Caco-2 (cell line): ENCODE results near the gene PLCD4. TPM values are rescaled to one million over a fixed set of nuclear protein-coding genes. Genes with fewer than 3 reads are reported as not detected.

Experiments used
- BruUV-seq: library from RNA; stranded (reverse); fragments of 400-500 nt; replicated peaks from 2 replicates; lab custom pipeline; 2021; lab: Mats Ljungman, UMichigan
- CTCF ChIA-PET: fragments of 300-600 bp; sonication (Branson Sonifier 250); formaldehyde crosslinking; loops from one replicate; lab custom pipeline; 2022; ENCODE audit warnings: antibody characterized with exemption; lab: Charles Lee
- POLR2A ChIA-PET: fragments of 300-600 bp; sonication (Branson Sonifier 250); formaldehyde crosslinking; loops from one replicate; lab custom pipeline; 2022; ENCODE audit warnings: antibody characterized with exemption; lab: Charles Lee
- DNase-seq, 2 experiments: peaks; one replicate each; pipeline versions ENCODE4 v3.0.0 to v3.0.0-alpha.2; 2020 to 2022
- H3K27me3 ChIP-seq: replicated peaks from 2 replicates; pipeline ENCODE4 v1.6.0; 2011; ENCODE audit warnings: low read length; ENCODE audit not compliant: control insufficient read depth, insufficient read depth
- H3K36me3 ChIP-seq: 2 replicates; pipeline ENCODE4 v1.5.1; 2011; ENCODE audit warnings: low read length; ENCODE audit not compliant: control insufficient read depth, insufficient read depth
- H3K4me1 ChIP-seq: fragments of 250-450 bp; sonication (Bioruptor Pico); 2 replicates; pipeline ENCODE4 v1.5.1; 2020; ENCODE audit warnings: mild to moderate bottlenecking
- H3K4me3 ChIP-seq: 2 replicates; pipeline ENCODE4 v1.5.1; 2011; ENCODE audit warnings: low read depth, mild to moderate bottlenecking, control low read depth, low read length
- H3K9me3 ChIP-seq: fragments of 250-450 bp; sonication (Bioruptor Pico); 2 replicates; pipeline ENCODE4 v1.5.1; 2020; ENCODE audit warnings: mild to moderate bottlenecking, moderate library complexity
- H3K27ac Mint-ChIP-seq: one replicate; pipeline ENCODE4 v1.8.0; 2022; ENCODE audit warnings: mixed read lengths; ENCODE audit not compliant: unreplicated experiment
- H3K27me3 Mint-ChIP-seq: one replicate; pipeline ENCODE4 v1.8.0; 2022; ENCODE audit warnings: mixed read lengths; ENCODE audit not compliant: insufficient read depth, unreplicated experiment
- H3K36me3 Mint-ChIP-seq: one replicate; pipeline ENCODE4 v1.8.0; 2022; ENCODE audit warnings: mild to moderate bottlenecking, mixed read lengths; ENCODE audit not compliant: insufficient read depth, unreplicated experiment
- H3K4me1 Mint-ChIP-seq: one replicate; pipeline ENCODE4 v1.8.0; 2022; ENCODE audit warnings: low read depth, mixed read lengths; ENCODE audit not compliant: unreplicated experiment
- H3K4me3 Mint-ChIP-seq: one replicate; pipeline ENCODE4 v1.8.0; 2022; ENCODE audit warnings: mild to moderate bottlenecking, moderate library complexity, mixed read lengths; ENCODE audit not compliant: unreplicated experiment
- H3K9me3 Mint-ChIP-seq: one replicate; pipeline ENCODE4 v1.8.0; 2022; ENCODE audit warnings: mixed read lengths; ENCODE audit not compliant: unreplicated experiment
- intact Hi-C: fragments of 100-400 bp; cut with micrococcal nuclease; formaldehyde crosslinking; loops from one replicate; pipeline ENCODE4 v1.10.0; 2022; ENCODE audit not compliant: unreplicated experiment
- total RNA-seq: library from RNA; stranded (reverse); gene quantifications from 2 replicates; pipeline ENCODE4 v1.2.3, GENCODE V29; 2022
- TF ChIP-seq, protein P1 (sequence below), 2 experiments: fragments of 200-600 bp in 1 of 2; IDR thresholded peaks; 1 replicate in 1 of 2; 2 replicates in 1 of 2; pipeline versions ENCODE4 v1.5.1 to v1.8.0; 2011 to 2022; ENCODE audit warnings: antibody characterized with exemption in 1 of 2, control low read depth in 1 of 2, inconsistent platforms in 1 of 2, low read depth in 1 of 2, low read length in 1 of 2, mild to moderate bottlenecking in 1 of 2, moderate library complexity in 1 of 2; ENCODE audit not compliant: insufficient read depth in 1 of 2, severe bottlenecking in 1 of 2, unreplicated experiment in 1 of 2

Gene PLCD4
- total RNA-seq, 1 experiment from 2014 or later: 0.48 TPM

DNA sequence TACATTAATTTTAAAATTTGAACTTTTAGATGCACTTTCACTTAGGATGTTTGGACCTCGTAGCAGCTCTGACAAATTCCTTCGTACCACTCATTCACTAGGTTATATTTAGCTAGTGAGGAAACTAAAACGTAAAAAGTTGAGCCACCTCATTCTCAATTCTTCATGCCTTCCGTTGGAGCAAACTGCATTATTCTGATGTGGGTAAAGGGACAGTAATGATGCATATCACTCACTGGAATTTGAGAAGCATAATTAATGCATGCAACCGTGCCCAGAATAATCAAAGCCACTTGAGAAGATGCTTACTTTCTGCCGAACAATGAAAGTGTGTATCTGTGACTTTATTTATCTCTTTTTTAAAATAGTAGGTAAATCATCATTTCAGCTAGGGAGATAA, 36.8 kb upstream of the PLCD4 start:
- H3K27ac Mint-ChIP-seq: peak overlapping the region; percentile 86
- TF ChIP-seq, protein P1, sequence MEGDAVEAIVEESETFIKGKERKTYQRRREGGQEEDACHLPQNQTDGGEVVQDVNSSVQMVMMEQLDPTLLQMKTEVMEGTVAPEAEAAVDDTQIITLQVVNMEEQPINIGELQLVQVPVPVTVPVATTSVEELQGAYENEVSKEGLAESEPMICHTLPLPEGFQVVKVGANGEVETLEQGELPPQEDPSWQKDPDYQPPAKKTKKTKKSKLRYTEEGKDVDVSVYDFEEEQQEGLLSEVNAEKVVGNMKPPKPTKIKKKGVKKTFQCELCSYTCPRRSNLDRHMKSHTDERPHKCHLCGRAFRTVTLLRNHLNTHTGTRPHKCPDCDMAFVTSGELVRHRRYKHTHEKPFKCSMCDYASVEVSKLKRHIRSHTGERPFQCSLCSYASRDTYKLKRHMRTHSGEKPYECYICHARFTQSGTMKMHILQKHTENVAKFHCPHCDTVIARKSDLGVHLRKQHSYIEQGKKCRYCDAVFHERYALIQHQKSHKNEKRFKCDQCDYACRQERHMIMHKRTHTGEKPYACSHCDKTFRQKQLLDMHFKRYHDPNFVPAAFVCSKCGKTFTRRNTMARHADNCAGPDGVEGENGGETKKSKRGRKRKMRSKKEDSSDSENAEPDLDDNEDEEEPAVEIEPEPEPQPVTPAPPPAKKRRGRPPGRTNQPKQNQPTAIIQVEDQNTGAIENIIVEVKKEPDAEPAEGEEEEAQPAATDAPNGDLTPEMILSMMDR (IDR thresholded peaks at IDR 0.05; ENCODE audit: insufficient read depth in 1 of 2, low read depth in 1 of 2, low read length in 1 of 2, severe bottlenecking in 1 of 2, unreplicated experiment in 1 of 2): no peak
- H3K27me3 Mint-ChIP-seq: no peaks in the 10 kb centered on the region
- Histone ChIP-seq H3K4me3 (no peak overlapping the region), H3K36me3 (no peaks in the 10 kb centered on the region), H3K27me3 (no peaks in the 10 kb centered on the region), H3K4me1 (peaks cover 15% of the 10 kb centered on the region), H3K9me3 (no peaks in the 10 kb centered on the region)
- peaks cover 35% of the 10 kb centered on the region for H3K4me1 Mint-ChIP-seq
- ChIA-PET POLR2A (no interaction called here), CTCF (interaction anchor here (0.6 kb wide), 1 partner anchor 675 kb away, joined by 3 read pairs; no protein-coding TSS in a partner anchor)
- BruUV-seq: no TSS peak
- peaks cover 63% of the 10 kb centered on the region for H3K36me3 Mint-ChIP-seq
- DNase-seq: no peak
- peak overlapping the region; percentile 86 for H3K4me3 Mint-ChIP-seq
- H3K9me3 Mint-ChIP-seq: no peaks in the 10 kb centered on the region
- intact Hi-C loops: no loop called here

DNA sequence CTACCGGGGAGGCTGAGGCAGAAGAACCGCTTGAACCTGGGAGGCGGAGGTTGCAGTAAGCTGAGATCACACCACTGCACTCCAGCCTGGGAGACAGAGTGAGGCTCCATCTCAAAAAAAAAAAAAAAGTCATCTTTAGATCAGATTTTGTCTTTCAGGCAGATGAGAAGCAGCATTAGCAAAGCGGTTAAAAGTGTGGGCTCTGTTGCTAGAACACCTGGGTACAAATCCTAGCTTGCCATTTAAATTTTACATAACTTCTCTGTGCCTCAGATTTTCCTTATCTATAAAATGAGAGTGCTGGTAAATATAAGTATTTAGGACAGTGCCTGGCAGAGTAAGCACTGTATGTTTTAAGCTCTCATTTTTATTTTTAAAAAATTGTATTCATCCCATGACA, 30.8 kb upstream of the PLCD4 start:
- no peaks in the 10 kb centered on the region for H3K9me3 ChIP-seq
- ChIA-PET CTCF (no interaction called here), POLR2A (no interaction called here)
- no peaks in the 10 kb centered on the region for H3K27me3 ChIP-seq
- Mint-ChIP-seq H3K36me3 (peaks cover 61% of the 10 kb centered on the region), H3K4me1 (no peaks in the 10 kb centered on the region), H3K27me3 (no peaks in the 10 kb centered on the region), H3K27ac (no peak overlapping the region), H3K4me3 (no peak overlapping the region), H3K9me3 (no peaks in the 10 kb centered on the region)
- H3K4me1 ChIP-seq: no peaks in the 10 kb centered on the region
- intact Hi-C loops: no loop called here
- DNase-seq: no peak
- TF ChIP-seq, protein P1 (IDR thresholded peaks at IDR 0.05; ENCODE audit: insufficient read depth in 1 of 2, low read depth in 1 of 2, low read length in 1 of 2, severe bottlenecking in 1 of 2, unreplicated experiment in 1 of 2): no peak
- H3K4me3 ChIP-seq: no peak overlapping the region
- no peaks in the 10 kb centered on the region for H3K36me3 ChIP-seq
- no TSS peak for BruUV-seq

DNA sequence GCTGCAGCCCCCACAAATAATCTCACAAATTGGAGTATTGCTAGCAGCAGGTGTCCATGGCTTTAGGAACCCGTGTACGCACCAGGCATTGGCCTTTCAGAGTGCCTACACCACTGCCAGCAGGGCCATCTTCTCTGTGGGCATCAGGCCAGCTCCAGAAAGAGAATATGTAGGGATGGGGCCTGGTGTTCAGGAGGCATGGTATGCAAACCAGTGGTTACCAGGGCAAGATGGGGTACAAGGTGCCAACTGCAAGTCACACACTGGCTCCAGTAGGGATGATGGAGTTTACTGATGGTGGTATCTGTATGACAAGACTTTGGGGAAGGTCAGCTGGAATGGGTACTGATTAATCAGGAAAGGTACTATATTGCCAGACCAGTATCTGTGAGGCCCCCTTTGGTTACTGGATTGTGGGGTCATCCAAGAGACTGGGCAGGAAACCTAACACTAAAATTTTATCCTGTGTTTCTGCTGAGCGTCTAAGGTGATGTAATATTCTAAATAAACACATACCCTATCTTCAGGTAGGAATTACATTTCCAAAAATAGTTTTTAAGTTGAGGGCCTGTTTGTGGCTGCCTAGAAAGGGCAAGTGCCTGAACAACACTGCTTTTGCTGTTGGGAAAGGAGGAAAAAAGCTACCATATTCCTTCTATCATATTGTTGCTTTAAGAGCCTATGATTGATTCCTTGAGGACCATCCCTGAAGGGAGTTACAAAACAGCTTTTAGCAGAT, 30.0 kb upstream of the PLCD4 start:
- no peaks in the 10 kb centered on the region for H3K27me3 ChIP-seq
- H3K4me1 Mint-ChIP-seq: no peaks in the 10 kb centered on the region
- H3K9me3 ChIP-seq: no peaks in the 10 kb centered on the region
- peaks cover 64% of the 10 kb centered on the region for H3K36me3 Mint-ChIP-seq
- no peaks in the 10 kb centered on the region for H3K36me3 ChIP-seq
- CTCF ChIA-PET: no interaction called here
- no peaks in the 10 kb centered on the region for H3K9me3 Mint-ChIP-seq
- intact Hi-C loops: no loop called here
- no TSS peak for BruUV-seq
- H3K4me1 ChIP-seq: no peaks in the 10 kb centered on the region
- no peak overlapping the region for H3K4me3 Mint-ChIP-seq
- no peaks in the 10 kb centered on the region for H3K27me3 Mint-ChIP-seq
- no peak for DNase-seq
- POLR2A ChIA-PET: no interaction called here
- TF ChIP-seq, protein P1 (IDR thresholded peaks at IDR 0.05; ENCODE audit: insufficient read depth in 1 of 2, low read depth in 1 of 2, low read length in 1 of 2, severe bottlenecking in 1 of 2, unreplicated experiment in 1 of 2): no peak
- no peak overlapping the region for H3K27ac Mint-ChIP-seq
- no peak overlapping the region for H3K4me3 ChIP-seq
